Measurements from ENCODE around the gene CCDC71L. TPM values are rescaled to one million over a fixed set of nuclear protein-coding genes. Genes with fewer than 3 reads are reported as not detected.

Gene CCDC71L
- total and polyA plus RNA-seq, 2 of the 4 experiments (the other 2 are of a cell fraction) = 19.7 to 20.6 TPM

GRCh38 chr7:106609416-106609815 lies 51.5 kb downstream of the CCDC71L start:
- peak; percentile 82 for ATAC-seq (ENCODE audit: low read depth)
- Histone ChIP-seq H3K18ac (ENCODE audit: low read depth, low read length) (peak overlapping the region; percentile 94; the same call in 1 of the 2 replicates), H3K4me2 (ENCODE audit: low read depth, low read length) (peak overlapping the region; percentile 13; the same call in 1 of the 2 replicates), H4K91ac (ENCODE audit: insufficient read depth, low read depth, low read length) (peak overlapping the region; percentile 98), H2BK15ac (ENCODE audit: low read depth, low read length) (peak overlapping the region; percentile 100), H3K9ac (ENCODE audit: low read depth, low read length) (no peak overlapping the region), H2AK9ac (replicated peaks; ENCODE audit: low read depth, low read length, poor library complexity) (peak overlapping the region; percentile 89), H2BK120ac (ENCODE audit: low read depth, low read length) (peak overlapping the region; percentile 99), H4K5ac (ENCODE audit: low read depth, low read length) (peak overlapping the region; percentile 87), H3K4ac (ENCODE audit: low read depth, low read length) (peak overlapping the region; percentile 99), H3K23ac (ENCODE audit: low read depth, low read length) (peak overlapping the region; percentile 96), H2AFZ (replicated peaks; ENCODE audit: low read length, poor library complexity) (peak overlapping the region; percentile 80), H2BK5ac (ENCODE audit: low read depth, low read length, poor library complexity, severe bottlenecking) (peak overlapping the region; percentile 96), H3K56ac (ENCODE audit: extremely low read depth, insufficient read depth, low read length) (peak overlapping the region; percentile 81), H2BK20ac (ENCODE audit: low read depth, low read length) (peak overlapping the region; percentile 98), H3K9me1 (ENCODE audit: insufficient read depth, low read length) (peaks cover 12% of the 10 kb centered on the region; the same call in 1 of the 2 replicates), H3K4me1 (ENCODE audit: control insufficient read depth, insufficient read depth, low read length) (peaks cover 17% of the 10 kb centered on the region), H3K36me3 (ENCODE audit: control insufficient read depth, insufficient read depth, low read length) (no peaks in the 10 kb centered on the region), H3K79me1 (ENCODE audit: low read depth in 1 of 2, low read length in 2 of 2) (peaks cover 0 to 9% of the 10 kb centered on the region in 2 experiments; a peak in 2 of 4 replicates), H4K8ac (ENCODE audit: low read depth in 2 of 2, low read length in 2 of 2) (peak overlapping the region; percentile 86 to 98), H3K4me3 (ENCODE audit: insufficient read depth, low read depth, low read length) (no peak overlapping the region), H2AK5ac (ENCODE audit: low read depth, low read length) (peak overlapping the region; percentile 98), H3K27ac (ENCODE audit: insufficient read depth, low read length) (peak overlapping the region; percentile 75), H3K9me3 (ENCODE audit: control insufficient read depth, insufficient read depth, low read length) (peaks cover 6% of the 10 kb centered on the region), H3K27me3 (ENCODE audit: control insufficient read depth, insufficient read depth, low read length) (no peaks in the 10 kb centered on the region), H4K20me1 (ENCODE audit: insufficient read depth, low read length) (no peaks in the 10 kb centered on the region), H3K14ac (replicated peaks; ENCODE audit: low read depth, low read length) (peak overlapping the region; percentile 98)
- no TSS peak for BruUV-seq (replicated peaks)
- TF ChIP-seq FOS (IDR thresholded peaks at IDR 0.05; ENCODE audit: low read depth, low read length) = peak; percentile 54
- no peak for TF ChIP-seq BHLHE40 (IDR thresholded peaks at IDR 0.05; ENCODE audit: low read depth, low read length)
- TF ChIP-seq CTCF (conservative IDR thresholded peaks at IDR 0.05; ENCODE audit: low read depth, low read length) = no peak
- TF ChIP-seq RCOR1 (IDR thresholded peaks at IDR 0.05; ENCODE audit: insufficient replicate concordance, low read length) = no peak
- no peak for TF ChIP-seq MXI1 (IDR thresholded peaks at IDR 0.05; ENCODE audit: borderline replicate concordance, low read depth, low read length)
- no peak for TF ChIP-seq MAFK (IDR thresholded peaks at IDR 0.05; ENCODE audit: low read depth, low read length)
- dilution Hi-C loops (cut with HindIII; ENCODE audit: low sequenced_read_pairs, unreplicated experiment) (no loop called here), intact Hi-C loops (cut with micrococcal nuclease) (no loop called here), in situ Hi-C loops (cut with MboI; ENCODE audit: low sequenced_read_pairs) (no loop called here)
- DNase-seq = peak; percentile 91
- WGBS, 2 experiments (ENCODE audit: extremely low coverage in 2 of 2, insufficient read length in 1 of 2) = 74% methylated on average over 4 of the region's 5 CpGs; no CpG with 5 or more reads in 1 of the 2 experiments
- CTCF ChIA-PET = no interaction called here
- POLR2A ChIA-PET (ENCODE audit: unreplicated experiment) = no interaction called here

Data from IMR-90 (cell line).